SIG-M5 (cell line): ENCODE data around the gene ATXN2L.
"Not testable (repeated sequence)": the region's sequence is repeated elsewhere in the genome, so short reads cannot be mapped to it uniquely, and the experiment has no call there.

Experiments
- DNase-seq: peaks from one replicate; lab custom pipeline; 2025; lab: John Stamatoyannopoulos, UW

The ATXN2L gene

GRCh38 chr16:28822520-28823290 is at the start of gene ATXN2L:
Gene ATXN2L (plus strand): TSS chr16:28822999. CDS start chr16:28823260, 261 bp downstream.
- no peak for DNase-seq

- not testable (repeated sequence) for DNase-seq
Observed at GRCh38 chr16:28781697-28782096, 41.1 kb upstream of the ATXN2L start.

GRCh38 chr16:28782357-28782756 is 40.4 kb upstream of the ATXN2L start:
- DNase-seq: not testable (repeated sequence)

GRCh38 chr16:28802235-28803019 is 20.4 kb upstream of the ATXN2L start:
- peak; percentile 14 for DNase-seq

GRCh38 chr16:28807445-28808120 is 15.2 kb upstream of the ATXN2L start:
- DNase-seq: not testable (repeated sequence)

- DNase-seq: no peak
Observed at GRCh38 chr16:28820016-28820415, 2.8 kb upstream of the ATXN2L start.

GRCh38 chr16:28820546-28820945 is 2.3 kb upstream of the ATXN2L start:
- not testable (repeated sequence) for DNase-seq

GRCh38 chr16:28821874-28822519 is 802 bp upstream of the ATXN2L start:
- no peak for DNase-seq

- no peak for DNase-seq
Observed at GRCh38 chr16:28823291-28823872, 583 bp downstream of the ATXN2L start.

- DNase-seq: peak; percentile 42
Observed at GRCh38 chr16:28823873-28824716, 1.3 kb downstream of the ATXN2L start.

- DNase-seq: no peak
Observed at GRCh38 chr16:28824717-28824973, 1.8 kb downstream of the ATXN2L start.

- no peak for DNase-seq
Observed at GRCh38 chr16:28826141-28826540, 3.3 kb downstream of the ATXN2L start.

- DNase-seq: no peak
Observed at GRCh38 chr16:28829747-28830146, 6.9 kb downstream of the ATXN2L start.

- no peak for DNase-seq
Observed at GRCh38 chr16:28830531-28830930, 7.7 kb downstream of the ATXN2L start.

GRCh38 chr16:28834349-28834748 is 11.6 kb downstream of the ATXN2L start:
- DNase-seq: no peak

GRCh38 chr16:28834873-28835863 is 12.4 kb downstream of the ATXN2L start:
- no peak for DNase-seq

GRCh38 chr16:28835864-28836760 is 13.3 kb downstream of the ATXN2L start:
- DNase-seq: no peak

- DNase-seq: no peak
Observed at GRCh38 chr16:28836761-28837064, 13.9 kb downstream of the ATXN2L start.
